ENCODE results near the gene DBNDD2.

The DBNDD2 gene

GRCh38 chr20:45407783-45408645 is at the start of gene DBNDD2:
DBNDD2 (plus strand) TSS chr20:45408289; CDS start chr20:45408468, 179 bp downstream.
- no peaks in the 10 kb centered on the region for H3K9me3 ChIP-seq (ENCODE audit: control insufficient read depth in 5 of 5, low read length in 5 of 5)

GRCh38 chr20:45359069-45359405 is 49.1 kb upstream of the DBNDD2 start:
- peak overlapping the region in 1 of 5 donors; percentile 56 for H3K9ac ChIP-seq (ENCODE audit: low read length in 5 of 5)
- no peaks in the 10 kb centered on the region for H3K36me3 ChIP-seq (ENCODE audit: control insufficient read depth in 5 of 5, insufficient read depth in 5 of 5, low read length in 5 of 5)
- peak overlapping the region; percentile 69 for H3K27ac ChIP-seq (ENCODE audit: low read depth, low read length)
- H3K4me3 ChIP-seq (ENCODE audit: low read depth in 1 of 5, low read length in 5 of 5): no peak overlapping the region
- H3K9me3 ChIP-seq (ENCODE audit: control insufficient read depth in 5 of 5, low read length in 5 of 5): no peaks in the 10 kb centered on the region
- peaks cover 13 to 42% (median 36%) of the 10 kb centered on the region in 5 donors for H3K4me1 ChIP-seq (ENCODE audit: control insufficient read depth in 5 of 5, insufficient read depth in 5 of 5, low read length in 5 of 5)
- no peaks in the 10 kb centered on the region for H3K27me3 ChIP-seq (ENCODE audit: control insufficient read depth in 5 of 5, insufficient read depth in 4 of 5, low read length in 5 of 5)

More at GRCh38 chr20:45407783-45408645, at the start of gene DBNDD2:
- H3K27ac ChIP-seq (ENCODE audit: low read depth, low read length): peak within 1 kb of the TSS; percentile 76
- peaks cover 6 to 26% (median 18%) of the 10 kb centered on the region in 5 donors for H3K36me3 ChIP-seq (ENCODE audit: control insufficient read depth in 5 of 5, insufficient read depth in 5 of 5, low read length in 5 of 5)
- peaks cover 0 to 4% (median 2%) of the 10 kb centered on the region in 5 donors for H3K27me3 ChIP-seq (ENCODE audit: control insufficient read depth in 5 of 5, insufficient read depth in 4 of 5, low read length in 5 of 5)
- H3K9ac ChIP-seq (ENCODE audit: low read length in 5 of 5): peak within 1 kb of the TSS in 3 of 5 donors; percentile 69 to 85 (median 75)
- peaks cover 6 to 34% (median 29%) of the 10 kb centered on the region in 5 donors for H3K4me1 ChIP-seq (ENCODE audit: control insufficient read depth in 5 of 5, insufficient read depth in 5 of 5, low read length in 5 of 5)
- peak within 1 kb of the TSS; percentile 71 to 88 (median 84) for H3K4me3 ChIP-seq (ENCODE audit: low read depth in 1 of 5, low read length in 5 of 5)

- H3K27ac ChIP-seq (ENCODE audit: low read depth, low read length): peak overlapping the region; percentile 69
- no peak overlapping the region for H3K4me3 ChIP-seq (ENCODE audit: low read depth in 1 of 5, low read length in 5 of 5)
Measured at GRCh38 chr20:45359406-45360148, 48.5 kb upstream of the DBNDD2 start.

GRCh38 chr20:45361793-45362192 is 46.3 kb upstream of the DBNDD2 start:
- Histone ChIP-seq H3K36me3 (ENCODE audit: control insufficient read depth in 5 of 5, insufficient read depth in 5 of 5, low read length in 5 of 5) (peaks cover 0 to 19% (median 14%) of the 10 kb centered on the region in 5 donors), H3K9me3 (ENCODE audit: control insufficient read depth in 5 of 5, low read length in 5 of 5) (no peaks in the 10 kb centered on the region), H3K9ac (ENCODE audit: low read length in 5 of 5) (no peak overlapping the region), H3K27ac (ENCODE audit: low read depth, low read length) (no peak overlapping the region), H3K4me1 (ENCODE audit: control insufficient read depth in 5 of 5, insufficient read depth in 5 of 5, low read length in 5 of 5) (peaks cover 13 to 41% (median 38%) of the 10 kb centered on the region in 5 donors), H3K27me3 (ENCODE audit: control insufficient read depth in 5 of 5, insufficient read depth in 4 of 5, low read length in 5 of 5) (no peaks in the 10 kb centered on the region), H3K4me3 (ENCODE audit: low read depth in 1 of 5, low read length in 5 of 5) (no peak overlapping the region)

More at GRCh38 chr20:45359406-45360148, 48.5 kb upstream of the DBNDD2 start:
- H3K27me3 ChIP-seq (ENCODE audit: control insufficient read depth in 5 of 5, insufficient read depth in 4 of 5, low read length in 5 of 5): no peaks in the 10 kb centered on the region
- H3K9me3 ChIP-seq (ENCODE audit: control insufficient read depth in 5 of 5, low read length in 5 of 5): no peaks in the 10 kb centered on the region
- H3K4me1 ChIP-seq (ENCODE audit: control insufficient read depth in 5 of 5, insufficient read depth in 5 of 5, low read length in 5 of 5): peaks cover 13 to 44% (median 38%) of the 10 kb centered on the region in 5 donors
- H3K36me3 ChIP-seq (ENCODE audit: control insufficient read depth in 5 of 5, insufficient read depth in 5 of 5, low read length in 5 of 5): no peaks in the 10 kb centered on the region
- H3K9ac ChIP-seq (ENCODE audit: low read length in 5 of 5): peak overlapping the region in 3 of 5 donors; percentile 22 to 57 (median 56)

- peak within 1 kb of the TSS; percentile 76 to 87 (median 81) for H3K4me3 ChIP-seq (ENCODE audit: low read depth in 1 of 5, low read length in 5 of 5)
- H3K9ac ChIP-seq (ENCODE audit: low read length in 5 of 5): peak within 1 kb of the TSS; percentile 60 to 95 (median 91)
- H3K4me1 ChIP-seq (ENCODE audit: control insufficient read depth in 5 of 5, insufficient read depth in 5 of 5, low read length in 5 of 5): peaks cover 12 to 39% (median 37%) of the 10 kb centered on the region in 5 donors
- H3K27ac ChIP-seq (ENCODE audit: low read depth, low read length): peak within 1 kb of the TSS; percentile 95
- no peaks in the 10 kb centered on the region for H3K9me3 ChIP-seq (ENCODE audit: control insufficient read depth in 5 of 5, low read length in 5 of 5)
- H3K36me3 ChIP-seq (ENCODE audit: control insufficient read depth in 5 of 5, insufficient read depth in 5 of 5, low read length in 5 of 5): peaks cover 6 to 31% (median 26%) of the 10 kb centered on the region in 5 donors
- no peaks in the 10 kb centered on the region for H3K27me3 ChIP-seq (ENCODE audit: control insufficient read depth in 5 of 5, insufficient read depth in 4 of 5, low read length in 5 of 5)
Measured at GRCh38 chr20:45362804-45363610, 45.1 kb upstream of the DBNDD2 start, which contains the start of gene SYS1. SYS1 (plus strand) TSS chr20:45363156; CDS start chr20:45363532, 376 bp downstream.

- Histone ChIP-seq H3K36me3 (ENCODE audit: control insufficient read depth in 5 of 5, insufficient read depth in 5 of 5, low read length in 5 of 5) (peaks cover 8 to 38% (median 26%) of the 10 kb centered on the region in 5 donors), H3K9me3 (ENCODE audit: control insufficient read depth in 5 of 5, low read length in 5 of 5) (no peaks in the 10 kb centered on the region), H3K9ac (ENCODE audit: low read length in 5 of 5) (peak overlapping the region; percentile 56 to 95 (median 91))
Measured at GRCh38 chr20:45363611-45364492, 44.2 kb upstream of the DBNDD2 start.

GRCh38 chr20:45365444-45365970 is 42.6 kb upstream of the DBNDD2 start:
- Histone ChIP-seq H3K36me3 (ENCODE audit: control insufficient read depth in 5 of 5, insufficient read depth in 5 of 5, low read length in 5 of 5) (peaks cover 8 to 38% (median 26%) of the 10 kb centered on the region in 5 donors), H3K4me1 (ENCODE audit: control insufficient read depth in 5 of 5, insufficient read depth in 5 of 5, low read length in 5 of 5) (peaks cover 2 to 25% (median 21%) of the 10 kb centered on the region in 5 donors), H3K27ac (ENCODE audit: low read depth, low read length) (no peak overlapping the region), H3K4me3 (ENCODE audit: low read depth in 1 of 5, low read length in 5 of 5) (no peak overlapping the region), H3K9me3 (ENCODE audit: control insufficient read depth in 5 of 5, low read length in 5 of 5) (no peaks in the 10 kb centered on the region), H3K9ac (ENCODE audit: low read length in 5 of 5) (no peak overlapping the region), H3K27me3 (ENCODE audit: control insufficient read depth in 5 of 5, insufficient read depth in 4 of 5, low read length in 5 of 5) (no peaks in the 10 kb centered on the region)

More at GRCh38 chr20:45363611-45364492, 44.2 kb upstream of the DBNDD2 start:
- H3K4me1 ChIP-seq (ENCODE audit: control insufficient read depth in 5 of 5, insufficient read depth in 5 of 5, low read length in 5 of 5): peaks cover 4 to 38% (median 34%) of the 10 kb centered on the region in 5 donors
- peak overlapping the region; percentile 62 to 87 (median 81) for H3K4me3 ChIP-seq (ENCODE audit: low read depth in 1 of 5, low read length in 5 of 5)
- no peaks in the 10 kb centered on the region for H3K27me3 ChIP-seq (ENCODE audit: control insufficient read depth in 5 of 5, insufficient read depth in 4 of 5, low read length in 5 of 5)
- peak overlapping the region; percentile 95 for H3K27ac ChIP-seq (ENCODE audit: low read depth, low read length)

- Histone ChIP-seq H3K36me3 (ENCODE audit: control insufficient read depth in 5 of 5, insufficient read depth in 5 of 5, low read length in 5 of 5) (peaks cover 8 to 38% (median 26%) of the 10 kb centered on the region in 5 donors), H3K9me3 (ENCODE audit: control insufficient read depth in 5 of 5, low read length in 5 of 5) (no peaks in the 10 kb centered on the region), H3K27me3 (ENCODE audit: control insufficient read depth in 5 of 5, insufficient read depth in 4 of 5, low read length in 5 of 5) (no peaks in the 10 kb centered on the region), H3K9ac (ENCODE audit: low read length in 5 of 5) (no peak overlapping the region), H3K4me1 (ENCODE audit: control insufficient read depth in 5 of 5, insufficient read depth in 5 of 5, low read length in 5 of 5) (peaks cover 2 to 25% (median 21%) of the 10 kb centered on the region in 5 donors), H3K4me3 (ENCODE audit: low read depth in 1 of 5, low read length in 5 of 5) (no peak overlapping the region), H3K27ac (ENCODE audit: low read depth, low read length) (no peak overlapping the region)
Measured at GRCh38 chr20:45366192-45366591, 41.9 kb upstream of the DBNDD2 start.

Measured in subcutaneous abdominal adipose tissue (tissue), 5 donors.